ENCODE measurements around the gene GNL2. TPM values are rescaled to one million over a fixed set of nuclear protein-coding genes. Genes with fewer than 3 reads are reported as not detected.

GNL2 gene
- total and polyA plus RNA-seq, 9 of the 15 experiments (the other 6 are each of a cell fraction or from before 2014, with no cell fraction given), result 156 to 371 (median 263) TPM

DNA sequence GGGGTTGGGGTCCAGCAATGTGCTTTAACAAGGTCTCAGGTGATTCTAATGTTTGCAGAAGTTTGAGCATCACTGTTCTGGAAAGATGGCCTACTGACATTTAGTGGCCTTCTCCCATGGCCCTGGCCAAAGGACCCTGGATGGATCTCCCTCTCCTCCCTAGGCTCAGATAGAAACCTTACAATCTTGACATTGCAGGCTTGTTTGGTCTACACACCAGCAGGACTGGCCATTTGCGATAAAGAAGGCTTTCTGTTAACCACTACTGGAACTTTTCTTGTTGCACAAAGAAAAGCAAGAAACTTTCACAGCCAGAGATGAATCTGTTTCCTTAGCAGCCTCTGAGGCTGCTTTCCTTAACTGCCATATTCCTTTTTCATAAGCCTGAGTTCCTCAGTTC is 32.8 kb downstream of the GNL2 start (continued):
- TF ChIP-seq, protein P1, sequence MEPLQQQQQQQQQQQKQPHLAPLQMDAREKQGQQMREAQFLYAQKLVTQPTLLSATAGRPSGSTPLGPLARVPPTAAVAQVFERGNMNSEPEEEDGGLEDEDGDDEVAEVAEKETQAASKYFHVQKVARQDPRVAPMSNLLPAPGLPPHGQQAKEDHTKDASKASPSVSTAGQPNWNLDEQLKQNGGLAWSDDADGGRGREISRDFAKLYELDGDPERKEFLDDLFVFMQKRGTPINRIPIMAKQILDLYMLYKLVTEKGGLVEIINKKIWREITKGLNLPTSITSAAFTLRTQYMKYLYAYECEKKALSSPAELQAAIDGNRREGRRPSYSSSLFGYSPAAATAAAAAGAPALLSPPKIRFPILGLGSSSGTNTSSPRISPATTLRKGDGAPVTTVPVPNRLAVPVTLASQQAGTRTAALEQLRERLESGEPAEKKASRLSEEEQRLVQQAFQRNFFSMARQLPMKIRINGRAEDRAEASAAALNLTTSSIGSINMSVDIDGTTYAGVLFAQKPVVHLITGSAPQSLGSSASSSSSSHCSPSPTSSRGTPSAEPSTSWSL (CRISPR knock-in tag; IDR thresholded peaks at IDR 0.05; ENCODE audit: borderline replicate concordance), result no peak
- TF ChIP-seq, protein P2, sequence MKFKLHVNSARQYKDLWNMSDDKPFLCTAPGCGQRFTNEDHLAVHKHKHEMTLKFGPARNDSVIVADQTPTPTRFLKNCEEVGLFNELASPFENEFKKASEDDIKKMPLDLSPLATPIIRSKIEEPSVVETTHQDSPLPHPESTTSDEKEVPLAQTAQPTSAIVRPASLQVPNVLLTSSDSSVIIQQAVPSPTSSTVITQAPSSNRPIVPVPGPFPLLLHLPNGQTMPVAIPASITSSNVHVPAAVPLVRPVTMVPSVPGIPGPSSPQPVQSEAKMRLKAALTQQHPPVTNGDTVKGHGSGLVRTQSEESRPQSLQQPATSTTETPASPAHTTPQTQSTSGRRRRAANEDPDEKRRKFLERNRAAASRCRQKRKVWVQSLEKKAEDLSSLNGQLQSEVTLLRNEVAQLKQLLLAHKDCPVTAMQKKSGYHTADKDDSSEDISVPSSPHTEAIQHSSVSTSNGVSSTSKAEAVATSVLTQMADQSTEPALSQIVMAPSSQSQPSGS (CRISPR knock-in tag; IDR thresholded peaks at IDR 0.05), result no peak
- TF ChIP-seq SMAD4 (CRISPR knock-in tag; conservative IDR thresholded peaks at IDR 0.05) (peak; percentile 98), ZNF445 (CRISPR knock-in tag; IDR thresholded peaks at IDR 0.05; ENCODE audit: low read depth) (no peak), XRCC3 (IDR thresholded peaks at IDR 0.05) (no peak), TAF1 (IDR thresholded peaks at IDR 0.05; ENCODE audit: control insufficient read depth, extremely low read depth, insufficient read depth, low read length, severe bottlenecking) (no peak), DNMT1 (IDR thresholded peaks at IDR 0.05) (no peak), SMARCA5 (IDR thresholded peaks at IDR 0.05) (no peak), CBFB (CRISPR knock-in tag; IDR thresholded peaks at IDR 0.05) (no peak), NCOA1 (IDR thresholded peaks at IDR 0.05; ENCODE audit: low read depth) (no peak), CTBP1 (IDR thresholded peaks at IDR 0.05; ENCODE audit: borderline replicate concordance) (peak; percentile 65; the same call in 1 of the 2 replicates), STAG1 (CRISPR knock-in tag; IDR thresholded peaks at IDR 0.05; ENCODE audit: borderline replicate concordance) (no peak), HIVEP1 (CRISPR knock-in tag; IDR thresholded peaks at IDR 0.05) (no peak), FOXM1 (IDR thresholded peaks at IDR 0.05; ENCODE audit: low read depth) (peak; percentile 77), FOXM1 (CRISPR knock-in tag; IDR thresholded peaks at IDR 0.05; ENCODE audit: low read depth) (no peak), SMAD2 (IDR thresholded peaks at IDR 0.05; ENCODE audit: low read depth, low read length) (no peak), MAFF (IDR thresholded peaks at IDR 0.05; ENCODE audit: low read length) (no peak), PCBP1 (IDR thresholded peaks at IDR 0.05; ENCODE audit: low read depth, low read length, poor library complexity, severe bottlenecking) (no peak), TFAM (CRISPR knock-in tag; conservative IDR thresholded peaks at IDR 0.05) (no peak), HDAC1 (IDR thresholded peaks at IDR 0.05) (peak in 1 of 2 experiments; percentile 29; a peak in 1 of 4 replicates), ZNF239 (CRISPR knock-in tag; IDR thresholded peaks at IDR 0.05) (no peak), TBL1XR1 (IDR thresholded peaks at IDR 0.05; ENCODE audit: low read length in 2 of 2) (peak in 1 of 2 experiments; percentile 68; a peak in 2 of 4 replicates), SMARCA4 (IDR thresholded peaks at IDR 0.05) (peak; percentile 93), GABPB2 (CRISPR knock-in tag; conservative IDR thresholded peaks at IDR 0.05) (no peak), ZNF561 (CRISPR knock-in tag; conservative IDR thresholded peaks at IDR 0.05) (no peak)
- TF ChIP-seq, protein P3, sequence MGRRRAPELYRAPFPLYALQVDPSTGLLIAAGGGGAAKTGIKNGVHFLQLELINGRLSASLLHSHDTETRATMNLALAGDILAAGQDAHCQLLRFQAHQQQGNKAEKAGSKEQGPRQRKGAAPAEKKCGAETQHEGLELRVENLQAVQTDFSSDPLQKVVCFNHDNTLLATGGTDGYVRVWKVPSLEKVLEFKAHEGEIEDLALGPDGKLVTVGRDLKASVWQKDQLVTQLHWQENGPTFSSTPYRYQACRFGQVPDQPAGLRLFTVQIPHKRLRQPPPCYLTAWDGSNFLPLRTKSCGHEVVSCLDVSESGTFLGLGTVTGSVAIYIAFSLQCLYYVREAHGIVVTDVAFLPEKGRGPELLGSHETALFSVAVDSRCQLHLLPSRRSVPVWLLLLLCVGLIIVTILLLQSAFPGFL (CRISPR knock-in tag; IDR thresholded peaks at IDR 0.05), result no peak
- TF ChIP-seq, protein P4, sequence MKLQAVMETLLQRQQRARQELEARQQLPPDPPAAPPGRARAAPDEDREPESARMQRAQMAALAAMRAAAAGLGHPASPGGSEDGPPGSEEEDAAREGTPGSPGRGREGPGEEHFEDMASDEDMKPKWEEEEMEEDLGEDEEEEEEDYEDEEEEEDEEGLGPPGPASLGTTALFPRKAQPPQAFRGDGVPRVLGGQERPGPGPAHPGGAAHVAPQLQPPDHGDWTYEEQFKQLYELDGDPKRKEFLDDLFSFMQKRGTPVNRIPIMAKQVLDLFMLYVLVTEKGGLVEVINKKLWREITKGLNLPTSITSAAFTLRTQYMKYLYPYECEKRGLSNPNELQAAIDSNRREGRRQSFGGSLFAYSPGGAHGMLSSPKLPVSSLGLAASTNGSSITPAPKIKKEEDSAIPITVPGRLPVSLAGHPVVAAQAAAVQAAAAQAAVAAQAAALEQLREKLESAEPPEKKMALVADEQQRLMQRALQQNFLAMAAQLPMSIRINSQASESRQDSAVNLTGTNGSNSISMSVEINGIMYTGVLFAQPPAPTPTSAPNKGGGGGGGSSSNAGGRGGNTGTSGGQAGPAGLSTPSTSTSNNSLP (IDR thresholded peaks at IDR 0.05; ENCODE audit: borderline replicate concordance, low read depth, low read length), result no peak
